Transverse colon (tissue), 4 donors: ENCODE data around the gene C2CD4A.
A peak's percentile ranks its signal among the peaks of the same experiment; 100 is the strongest.

Experiments
- EP300 ChIP-seq: sonication (generic); formaldehyde crosslinking; IDR thresholded peaks from one replicate; pipeline ENCODE4 v1.6.1; 2017; ENCODE audit warnings: antibody characterized with exemption, low read depth
- POLR2A ChIP-seq: fragments of 450-650 bp; IDR thresholded peaks from one replicate; pipeline ENCODE4 v1.6.1; 2016; ENCODE audit warnings: antibody characterized with exemption, mild to moderate bottlenecking, moderate library complexity
- POLR2AphosphoS5 ChIP-seq, 3 donors: sonication (generic); formaldehyde crosslinking; IDR thresholded peaks; one replicate each; pipeline ENCODE4 v1.6.1; 2016; ENCODE audit warnings: antibody characterized with exemption in 3 of 3
- TF ChIP-seq, protein P1 (sequence below), 5 experiments: fragments of 200-600 bp in 3 of 5; fragments of 450-650 bp in 2 of 5; sonication (generic) in 3 of 5; IDR thresholded peaks; 1 replicate in 2 of 5; 2 replicates in 3 of 5; pipeline ENCODE4 v1.5.1; 2016 to 2017; ENCODE audit warnings: antibody characterized with exemption in 5 of 5, inconsistent platforms in 3 of 5, mild to moderate bottlenecking in 2 of 5, moderate library complexity in 1 of 5

DNA sequence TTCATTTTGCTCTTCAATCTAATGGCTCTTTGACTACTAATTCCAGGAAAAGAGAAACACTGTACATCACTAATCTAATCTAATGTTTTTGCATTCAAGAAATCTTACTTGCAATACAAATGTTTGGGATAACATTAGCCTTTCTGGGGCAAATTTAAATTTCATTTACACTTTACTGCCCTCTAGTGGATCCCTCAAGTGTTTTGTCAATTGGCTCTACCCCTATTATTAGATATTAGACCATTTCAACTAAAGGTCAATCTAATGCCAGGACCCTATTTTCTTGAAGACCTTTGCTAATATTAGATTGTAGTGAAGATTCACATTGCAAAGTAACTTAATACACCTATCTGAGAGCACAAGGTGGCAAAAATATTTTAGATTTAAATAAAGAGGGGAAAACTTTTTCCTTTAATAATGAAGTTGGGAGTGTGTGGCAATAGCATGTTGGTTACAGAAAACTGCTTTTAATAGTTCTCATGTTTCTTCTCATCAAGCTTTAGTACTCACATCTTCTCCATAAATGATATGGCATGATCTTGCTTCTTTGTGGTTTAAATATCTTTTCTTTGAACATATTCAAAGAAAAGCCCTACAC is 5.0 kb downstream of the C2CD4A start:
- TF ChIP-seq, protein P1, sequence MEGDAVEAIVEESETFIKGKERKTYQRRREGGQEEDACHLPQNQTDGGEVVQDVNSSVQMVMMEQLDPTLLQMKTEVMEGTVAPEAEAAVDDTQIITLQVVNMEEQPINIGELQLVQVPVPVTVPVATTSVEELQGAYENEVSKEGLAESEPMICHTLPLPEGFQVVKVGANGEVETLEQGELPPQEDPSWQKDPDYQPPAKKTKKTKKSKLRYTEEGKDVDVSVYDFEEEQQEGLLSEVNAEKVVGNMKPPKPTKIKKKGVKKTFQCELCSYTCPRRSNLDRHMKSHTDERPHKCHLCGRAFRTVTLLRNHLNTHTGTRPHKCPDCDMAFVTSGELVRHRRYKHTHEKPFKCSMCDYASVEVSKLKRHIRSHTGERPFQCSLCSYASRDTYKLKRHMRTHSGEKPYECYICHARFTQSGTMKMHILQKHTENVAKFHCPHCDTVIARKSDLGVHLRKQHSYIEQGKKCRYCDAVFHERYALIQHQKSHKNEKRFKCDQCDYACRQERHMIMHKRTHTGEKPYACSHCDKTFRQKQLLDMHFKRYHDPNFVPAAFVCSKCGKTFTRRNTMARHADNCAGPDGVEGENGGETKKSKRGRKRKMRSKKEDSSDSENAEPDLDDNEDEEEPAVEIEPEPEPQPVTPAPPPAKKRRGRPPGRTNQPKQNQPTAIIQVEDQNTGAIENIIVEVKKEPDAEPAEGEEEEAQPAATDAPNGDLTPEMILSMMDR (IDR thresholded peaks at IDR 0.05): peak; percentile 48 to 77 (median 68)
- no peak for TF ChIP-seq POLR2A
- no peak for TF ChIP-seq POLR2AphosphoS5 (IDR thresholded peaks at IDR 0.05)
- no peak for TF ChIP-seq EP300
